KBM-7 (cell line): Measurements from ENCODE around the gene NCAPH2.

ENCODE experiments used
- DNase-seq: peaks from one replicate; pipeline ENCODE4 v3.0.0-alpha.2; 2015
- in situ Hi-C: fragments of 300-500 bp; cut with MboI; formaldehyde crosslinking; loops from 2 replicates; pipeline ENCODE4 v1.14.3; 2020; ENCODE audit warnings: low sequenced_read_pairs, low pct_unique_long_range_greater_than_20kb, mixed read lengths

The NCAPH2 gene

GRCh38 chr22:50507991-50508884, at the start of gene NCAPH2:
Gene NCAPH2, plus strand, starts transcription at chr22:50508224. Its CDS starts 114 bp downstream, at chr22:50508338.
- in situ Hi-C loops = no loop called here
- DNase-seq = peak; percentile 94

GRCh38 chr22:50459016-50459415, 49.0 kb upstream of the NCAPH2 start:
- DNase-seq = no peak
- in situ Hi-C loops = no loop called here

- no peak for DNase-seq
These were observed 48.4 kb upstream of the NCAPH2 start for GRCh38 chr22:50459496-50460140.

GRCh38 chr22:50460938-50461337, 47.1 kb upstream of the NCAPH2 start:
- DNase-seq = no peak
- in situ Hi-C loops = no loop called here

More at GRCh38 chr22:50459496-50460140, 48.4 kb upstream of the NCAPH2 start:
- in situ Hi-C loops = no loop called here

GRCh38 chr22:50461536-50461935, 46.5 kb upstream of the NCAPH2 start:
- no peak for DNase-seq
- in situ Hi-C loops = no loop called here

- DNase-seq = no peak
- in situ Hi-C loops = no loop called here
These were observed 46.0 kb upstream of the NCAPH2 start for GRCh38 chr22:50461979-50462540.

- in situ Hi-C loops = no loop called here
- no peak for DNase-seq
These were observed 44.7 kb upstream of the NCAPH2 start for GRCh38 chr22:50463188-50463900.

GRCh38 chr22:50464451-50464850, 43.6 kb upstream of the NCAPH2 start:
- DNase-seq = no peak

GRCh38 chr22:50465066-50465930, 42.7 kb upstream of the NCAPH2 start:
- no peak for DNase-seq
- in situ Hi-C loops = no loop called here

More at GRCh38 chr22:50464451-50464850, 43.6 kb upstream of the NCAPH2 start:
- in situ Hi-C loops = no loop called here

GRCh38 chr22:50467341-50467740, 40.7 kb upstream of the NCAPH2 start:
- in situ Hi-C loops = no loop called here
- no peak for DNase-seq

GRCh38 chr22:50467773-50468440, 40.1 kb upstream of the NCAPH2 start:
- no peak for DNase-seq
- in situ Hi-C loops = no loop called here

GRCh38 chr22:50468626-50469025, 39.4 kb upstream of the NCAPH2 start:
- no peak for DNase-seq
- in situ Hi-C loops = no loop called here

GRCh38 chr22:50469377-50470305, 38.4 kb upstream of the NCAPH2 start:
- DNase-seq = peak; percentile 94
- in situ Hi-C loops = no loop called here

GRCh38 chr22:50470491-50470890, 37.5 kb upstream of the NCAPH2 start:
- in situ Hi-C loops = no loop called here
- no peak for DNase-seq

- in situ Hi-C loops = no loop called here
- no peak for DNase-seq
These were observed 36.7 kb upstream of the NCAPH2 start for GRCh38 chr22:50471197-50471847.

GRCh38 chr22:50471962-50472361, 36.1 kb upstream of the NCAPH2 start:
- no peak for DNase-seq
- in situ Hi-C loops = no loop called here

GRCh38 chr22:50473088-50473487, 34.9 kb upstream of the NCAPH2 start:
- in situ Hi-C loops = no loop called here
- peak; percentile 46 for DNase-seq
